Stimulated activated CD8-positive, alpha-beta memory T cell treated with anti-CD3 and anti-CD28 coated beads, Interleukin-15, amount 100 ng/mL, for 24 hours (primary cell): ENCODE data around the gene RELL2.
"Not testable (repeated sequence)": the region's sequence is repeated elsewhere in the genome, so short reads cannot be mapped to it uniquely, and the experiment has no call there.

Source experiments
- DNase-seq: peaks from one replicate; pipeline ENCODE4 v3.0.0-alpha.2; 2020; ENCODE audit warnings: low read depth

The RELL2 gene, protein sequence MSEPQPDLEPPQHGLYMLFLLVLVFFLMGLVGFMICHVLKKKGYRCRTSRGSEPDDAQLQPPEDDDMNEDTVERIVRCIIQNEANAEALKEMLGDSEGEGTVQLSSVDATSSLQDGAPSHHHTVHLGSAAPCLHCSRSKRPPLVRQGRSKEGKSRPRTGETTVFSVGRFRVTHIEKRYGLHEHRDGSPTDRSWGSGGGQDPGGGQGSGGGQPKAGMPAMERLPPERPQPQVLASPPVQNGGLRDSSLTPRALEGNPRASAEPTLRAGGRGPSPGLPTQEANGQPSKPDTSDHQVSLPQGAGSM

DNA sequence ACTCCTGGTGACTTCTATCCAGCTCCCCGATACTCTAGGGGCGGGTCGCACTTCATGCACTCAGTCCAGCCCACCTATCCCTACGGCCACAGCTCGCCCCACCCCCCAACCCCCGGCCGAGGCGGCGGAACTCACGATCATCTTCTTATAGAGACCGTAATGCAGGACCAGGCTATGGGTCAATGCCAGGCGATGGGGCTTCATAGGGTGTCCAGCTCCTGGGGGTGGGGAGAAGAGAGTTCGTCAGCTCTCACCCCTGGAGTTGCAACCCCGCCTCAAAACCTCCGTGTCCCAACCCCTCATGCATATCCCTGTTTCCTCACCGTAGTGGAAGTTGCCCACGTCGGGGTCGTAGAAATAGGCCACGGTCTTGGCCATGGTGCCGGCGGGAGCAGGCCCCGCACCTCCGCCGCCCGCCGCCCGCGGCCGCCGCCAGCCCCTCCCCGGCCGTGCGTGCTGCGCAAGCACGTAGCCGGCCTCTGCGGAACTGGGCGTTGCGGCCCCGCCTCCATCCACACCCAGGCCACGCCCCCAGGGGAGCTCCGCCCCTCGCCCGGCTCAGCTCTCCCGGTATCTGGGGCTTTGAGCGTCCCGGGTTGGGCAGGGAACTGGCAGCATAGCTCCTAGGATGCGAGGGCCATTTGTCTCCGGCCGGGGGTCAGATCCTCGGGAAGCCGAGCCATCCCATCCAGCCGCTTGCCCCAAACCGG lies at the start of gene RELL2, which contains the start of gene HDAC3:
Gene RELL2 (plus strand): TSS at position 585 of the 710 bp plus-strand sequence. CDS start 1,229 bp downstream, outside the sequence.
Gene HDAC3 (minus strand): TSS at position 437 of the 710 bp plus-strand sequence. CDS start 59 bp downstream, at position 378.
- peak; percentile 94 for DNase-seq

DNA sequence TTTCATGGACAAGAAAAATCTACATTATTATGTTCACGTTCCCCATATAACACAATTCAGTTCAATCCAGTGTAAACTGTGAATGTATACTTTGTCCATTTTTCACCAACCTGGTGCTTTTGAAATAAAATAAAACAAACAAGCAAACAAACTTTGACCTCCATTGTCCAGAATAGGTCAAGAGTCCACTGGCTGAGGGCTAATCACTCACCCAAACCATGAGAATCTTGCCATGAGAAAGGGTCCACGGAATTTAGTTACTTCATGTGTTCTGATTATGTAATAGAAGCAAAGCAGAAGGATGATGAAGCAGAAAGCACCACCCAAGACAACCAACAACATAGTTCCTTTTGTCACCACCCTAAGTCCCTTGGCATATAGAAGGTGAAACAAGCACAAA lies 46.7 kb upstream of the RELL2 start:
- no peak for DNase-seq

DNA sequence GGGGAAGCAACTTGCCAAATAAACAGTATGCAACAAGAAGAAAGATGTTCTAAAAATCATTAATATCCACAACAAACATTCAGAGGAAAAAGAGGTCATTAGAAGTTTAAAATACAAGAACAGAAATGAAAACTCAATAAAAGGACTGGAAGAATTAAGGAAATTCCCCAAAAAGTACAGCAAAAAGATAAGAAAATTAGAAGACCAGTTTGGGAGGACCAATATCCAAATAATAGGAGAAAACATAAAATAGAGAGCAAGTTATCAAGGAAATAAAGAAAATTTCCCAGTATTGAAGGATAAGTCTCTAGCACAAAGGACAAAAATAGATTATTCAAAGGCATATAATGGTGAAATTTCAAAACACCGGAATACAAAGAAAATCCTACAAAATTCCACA lies 39.9 kb upstream of the RELL2 start:
- DNase-seq, result no peak

DNA sequence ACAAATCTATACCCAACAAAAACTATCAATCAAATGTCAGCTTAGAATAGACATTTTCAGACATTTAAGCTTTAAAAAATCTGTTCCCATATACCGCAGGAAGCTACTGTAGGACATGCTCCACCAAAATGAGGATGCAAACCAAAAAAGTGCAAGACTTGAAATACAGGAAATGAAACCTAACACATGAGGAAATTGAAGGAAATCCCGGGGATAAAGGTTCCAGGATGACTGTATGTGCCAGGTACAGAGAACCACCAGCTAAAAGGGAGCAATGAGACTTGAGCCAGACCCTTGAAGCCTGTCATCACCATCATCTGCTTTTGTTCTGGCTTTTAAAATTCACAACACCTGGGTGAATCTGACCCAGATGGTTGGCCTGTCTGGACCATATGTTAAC lies 39.4 kb upstream of the RELL2 start:
- DNase-seq, result no peak

DNA sequence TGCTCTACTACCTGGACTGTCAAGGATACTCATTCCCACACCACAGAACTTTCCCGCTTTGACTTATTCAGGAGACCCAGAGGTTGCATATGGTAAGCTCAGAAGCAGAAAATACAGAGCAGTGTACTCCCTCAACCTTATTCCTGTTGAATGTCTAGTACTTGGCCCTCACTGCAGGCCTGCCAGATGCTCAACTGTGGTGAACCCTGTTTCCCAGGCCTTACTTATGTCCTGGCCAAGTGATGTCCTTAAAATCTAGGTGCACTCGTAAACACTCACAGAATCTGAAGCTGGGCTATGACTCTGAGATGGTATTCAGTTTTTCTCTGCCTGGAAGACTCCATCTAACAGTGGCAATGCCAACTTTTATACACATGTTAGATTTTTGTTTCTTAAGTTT lies 39.0 kb upstream of the RELL2 start:
- DNase-seq, result no peak

DNA sequence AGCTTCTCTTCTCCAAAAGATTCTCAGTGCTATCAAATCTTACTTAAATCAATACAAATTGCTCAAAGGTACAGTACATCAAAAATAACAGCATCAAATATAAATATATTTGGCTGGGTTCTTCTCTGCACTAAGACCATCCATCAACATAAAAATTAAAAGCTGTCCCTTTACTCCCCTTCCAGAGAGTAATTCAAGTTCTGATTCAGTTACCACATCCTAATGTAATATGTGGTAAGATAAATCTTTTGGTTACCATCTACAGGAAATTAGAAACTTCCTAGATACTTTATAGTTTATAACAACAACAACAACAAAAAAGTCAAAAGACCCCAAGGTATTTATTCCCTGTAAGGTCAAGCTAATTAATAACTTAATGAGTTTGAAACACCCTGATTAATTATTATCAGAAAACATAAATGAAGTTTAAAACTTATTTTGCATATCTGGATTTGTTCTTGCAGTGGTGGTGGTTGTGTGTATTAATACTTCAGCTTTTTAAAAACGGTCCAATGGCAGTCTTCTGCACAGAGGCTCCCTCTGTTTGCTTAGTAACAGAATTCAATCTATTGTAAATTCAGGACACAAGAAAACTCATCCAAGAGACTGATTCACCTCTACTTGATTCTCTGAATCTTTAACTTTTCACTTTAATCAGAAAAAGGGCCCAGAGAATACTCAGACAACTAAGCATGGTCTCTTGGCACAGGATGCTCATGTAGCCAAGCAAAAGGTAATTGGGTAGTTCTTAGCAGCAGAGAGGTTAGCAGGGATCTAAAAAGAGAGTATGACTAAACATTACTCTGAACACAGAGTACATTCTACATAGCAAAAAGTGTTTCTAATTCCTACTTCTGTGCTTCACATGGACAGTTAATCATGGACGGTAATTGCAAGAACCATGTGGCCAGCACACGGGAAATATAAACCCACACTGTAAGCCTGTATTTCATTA lies 38.1 kb upstream of the RELL2 start:
- no peak for DNase-seq

DNA sequence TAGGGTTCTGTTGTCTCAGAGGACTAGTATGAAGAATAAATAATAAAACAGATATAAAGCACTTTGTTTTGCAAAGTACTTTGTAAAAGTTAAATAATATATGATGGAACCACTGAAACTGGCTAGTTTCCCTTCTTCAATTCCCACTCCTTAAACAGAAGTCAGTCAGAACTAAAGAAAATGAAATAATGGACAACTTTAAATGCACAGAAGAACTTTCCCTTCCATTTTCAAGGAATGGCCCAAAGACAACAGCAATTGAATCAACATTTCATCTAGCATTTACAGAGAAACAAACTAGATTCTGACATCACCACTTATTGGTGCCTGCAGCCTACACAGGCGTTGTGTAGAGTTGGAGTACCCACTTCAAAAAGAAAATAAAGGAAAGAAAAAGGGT lies 34.2 kb upstream of the RELL2 start:
- DNase-seq, result no peak

DNA sequence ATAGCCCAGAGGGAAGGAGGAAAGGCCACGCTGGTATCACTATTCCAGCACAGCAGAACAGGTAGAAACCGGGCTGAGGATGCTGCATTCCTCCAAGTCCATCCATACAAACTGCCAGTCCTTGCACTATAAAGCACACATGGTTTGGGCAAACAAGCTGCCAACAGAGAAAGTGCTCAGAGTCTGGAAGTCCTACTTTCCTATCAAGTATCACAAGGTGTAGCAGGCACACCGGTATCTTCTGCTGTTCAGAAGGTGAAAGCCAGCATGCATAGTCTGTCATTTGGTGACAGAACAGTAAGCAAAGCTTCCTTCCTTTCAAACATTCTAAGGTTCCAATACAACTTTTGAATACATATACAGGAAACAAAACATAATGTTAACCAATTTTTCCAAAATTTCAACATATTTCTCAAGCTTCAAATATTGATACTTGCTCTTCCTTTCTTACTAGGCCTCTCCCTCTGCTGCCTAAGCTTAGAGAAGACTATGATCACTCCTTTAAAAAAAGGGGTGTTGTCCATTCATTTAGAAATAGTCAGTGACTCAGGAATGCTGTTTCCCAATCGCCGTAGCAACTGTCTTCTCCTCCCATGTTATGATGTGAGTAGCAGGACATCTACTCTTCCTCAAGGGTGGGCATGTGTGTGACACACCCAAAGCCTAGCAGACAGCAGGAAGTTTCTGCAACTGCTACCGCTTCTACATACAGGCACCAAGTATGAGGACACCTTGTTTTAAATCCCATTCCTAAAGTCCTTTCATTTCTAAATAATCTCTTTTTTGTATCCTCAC lies 32.7 kb upstream of the RELL2 start:
- DNase-seq, result no peak

DNA sequence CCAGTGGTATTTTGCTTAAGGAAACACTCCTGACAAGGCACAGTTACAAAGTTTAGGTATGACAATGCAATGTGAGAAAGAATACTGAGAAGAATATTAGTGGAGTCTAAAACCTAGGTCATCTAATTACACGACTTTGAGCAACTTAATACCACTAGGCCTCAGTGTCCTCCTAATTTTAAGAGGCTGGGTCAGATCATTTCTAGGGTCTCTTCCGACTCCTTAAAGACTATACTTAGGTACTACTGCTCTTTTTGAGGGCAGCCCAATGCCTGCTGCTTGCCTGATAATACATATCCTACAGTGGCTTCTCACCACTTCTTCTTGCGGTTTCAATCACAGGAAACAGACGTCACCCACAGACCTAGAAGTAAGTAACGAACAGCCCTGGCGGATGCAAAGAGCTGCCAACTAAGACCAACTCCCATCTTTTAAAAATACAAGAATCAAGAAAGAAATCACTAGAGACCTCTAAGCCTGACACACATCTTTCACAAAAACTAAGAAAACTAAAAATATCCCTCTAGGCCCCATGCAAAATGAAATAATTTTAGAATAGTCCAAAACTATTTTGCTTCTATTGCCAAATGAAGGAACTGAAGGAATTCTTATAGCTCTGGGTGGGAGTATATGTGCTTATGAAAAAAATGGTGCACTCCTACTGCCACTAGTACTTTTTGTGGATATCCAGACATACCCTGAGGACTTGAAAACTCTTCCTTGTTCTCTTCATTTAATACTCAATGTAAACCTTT lies 31.1 kb upstream of the RELL2 start:
- DNase-seq, result no peak

DNA sequence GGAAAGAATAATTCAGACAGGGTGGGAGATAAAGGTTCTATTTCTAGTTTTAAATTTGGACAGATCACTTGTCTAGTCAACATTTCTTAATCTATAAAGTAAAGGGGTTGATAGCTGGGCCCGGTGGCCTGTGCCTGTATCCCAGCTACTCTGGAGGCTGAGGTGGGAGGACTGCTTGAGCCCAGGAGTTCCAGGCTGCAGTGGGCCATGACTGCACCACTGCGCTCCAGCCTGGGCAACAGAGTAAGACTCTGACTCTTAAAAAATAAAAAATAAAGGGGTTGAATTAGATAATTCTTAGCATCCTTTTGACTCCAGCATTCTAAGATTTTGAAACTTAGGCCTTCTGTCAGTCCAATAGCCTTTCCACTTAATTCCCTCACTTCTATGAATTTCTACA lies 28.8 kb upstream of the RELL2 start:
- no peak for DNase-seq

DNA sequence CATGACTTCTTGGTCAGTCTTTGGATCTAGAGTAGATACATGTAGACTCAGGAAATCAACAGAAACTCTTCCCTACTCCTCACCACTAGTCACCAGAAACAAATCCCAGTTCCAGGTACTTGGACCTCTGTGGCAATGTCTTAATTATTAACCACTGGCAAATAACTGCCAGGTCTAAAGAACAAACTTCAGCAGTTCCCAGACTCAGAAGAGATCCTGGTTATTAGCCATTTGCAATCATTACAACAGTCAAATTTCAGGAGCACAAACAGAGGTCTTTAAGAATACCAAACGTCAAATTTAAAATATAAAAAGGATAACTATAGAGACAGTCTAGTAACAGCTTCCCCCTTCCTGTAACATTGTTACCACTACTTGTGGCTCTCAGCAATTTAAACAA lies 28.2 kb upstream of the RELL2 start:
- no peak for DNase-seq

DNA sequence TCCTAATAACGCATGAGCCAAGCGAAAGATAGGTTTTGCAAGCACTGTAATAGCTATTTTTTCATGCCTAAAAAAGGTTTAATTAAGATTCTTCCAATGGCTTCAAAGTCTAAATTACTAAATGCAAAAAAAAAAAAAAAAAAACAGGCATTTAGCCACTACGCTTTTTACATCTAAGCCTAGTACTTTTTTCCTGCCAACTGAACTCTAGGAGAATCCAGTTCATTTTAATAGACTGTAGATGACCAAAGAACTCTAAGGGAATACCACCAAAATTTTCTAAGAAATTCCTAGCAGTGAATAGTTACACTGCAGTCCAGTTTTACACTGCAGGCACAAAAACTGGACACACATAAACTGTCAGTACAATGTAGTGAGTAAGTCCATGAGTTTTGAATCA lies 27.8 kb upstream of the RELL2 start:
- DNase-seq, result no peak

DNA sequence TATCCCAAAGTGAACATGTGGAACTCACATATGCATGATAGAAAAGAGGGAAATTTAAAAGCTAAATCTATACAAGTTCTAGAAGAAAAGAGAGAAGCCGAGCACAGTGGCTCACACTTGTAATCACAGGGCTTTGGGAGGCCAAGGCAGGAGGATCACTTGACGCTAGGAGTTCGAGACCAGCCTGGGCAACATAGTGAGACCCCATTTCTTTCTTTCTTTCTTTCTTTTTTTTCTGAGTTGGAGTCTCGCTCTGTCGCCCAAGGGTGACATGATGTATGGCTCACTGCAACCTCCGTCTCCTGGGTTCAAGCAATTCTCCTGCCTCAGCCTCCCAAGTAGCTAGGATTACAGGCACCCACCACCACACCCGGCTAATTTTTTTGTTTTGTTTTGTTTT lies 26.9 kb upstream of the RELL2 start:
- DNase-seq, result not testable (repeated sequence)

DNA sequence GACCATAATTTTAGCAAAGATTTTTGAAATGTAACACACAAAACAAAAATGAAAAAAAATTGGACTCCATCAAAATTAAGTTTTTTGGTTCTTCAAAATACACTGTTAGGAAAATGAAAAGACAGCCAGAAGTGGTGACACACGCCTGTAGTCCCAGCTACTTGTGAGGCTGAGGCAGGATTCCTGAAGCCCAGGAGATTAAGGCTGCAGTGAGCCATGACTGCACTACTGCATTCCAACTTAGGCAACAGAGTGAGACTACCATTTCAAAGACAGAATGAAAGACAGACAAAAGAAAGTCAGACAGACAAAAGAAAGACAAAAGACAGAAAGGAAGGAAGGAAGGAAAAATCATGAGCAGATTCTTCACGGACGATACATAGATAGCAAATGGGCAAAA lies 25.5 kb upstream of the RELL2 start:
- no peak for DNase-seq

DNA sequence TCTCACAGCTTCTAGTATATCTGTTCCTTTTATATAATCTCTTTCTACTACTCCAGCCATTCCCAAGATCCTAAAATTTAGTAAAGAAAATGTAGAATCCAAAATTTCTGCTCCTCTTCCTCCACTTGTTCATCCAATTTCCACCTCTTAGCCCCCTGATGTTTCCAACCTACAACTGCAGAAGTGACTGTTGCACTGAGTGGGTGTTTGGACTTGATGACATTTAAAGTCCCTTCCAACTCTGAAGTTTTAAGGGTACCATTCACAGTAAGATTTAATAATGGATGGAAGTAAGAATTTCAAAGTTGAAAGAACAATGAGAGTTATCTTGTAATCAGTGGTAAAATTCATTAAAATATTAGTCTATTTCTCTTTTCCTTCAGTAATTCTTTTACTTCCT lies 23.5 kb upstream of the RELL2 start:
- no peak for DNase-seq

DNA sequence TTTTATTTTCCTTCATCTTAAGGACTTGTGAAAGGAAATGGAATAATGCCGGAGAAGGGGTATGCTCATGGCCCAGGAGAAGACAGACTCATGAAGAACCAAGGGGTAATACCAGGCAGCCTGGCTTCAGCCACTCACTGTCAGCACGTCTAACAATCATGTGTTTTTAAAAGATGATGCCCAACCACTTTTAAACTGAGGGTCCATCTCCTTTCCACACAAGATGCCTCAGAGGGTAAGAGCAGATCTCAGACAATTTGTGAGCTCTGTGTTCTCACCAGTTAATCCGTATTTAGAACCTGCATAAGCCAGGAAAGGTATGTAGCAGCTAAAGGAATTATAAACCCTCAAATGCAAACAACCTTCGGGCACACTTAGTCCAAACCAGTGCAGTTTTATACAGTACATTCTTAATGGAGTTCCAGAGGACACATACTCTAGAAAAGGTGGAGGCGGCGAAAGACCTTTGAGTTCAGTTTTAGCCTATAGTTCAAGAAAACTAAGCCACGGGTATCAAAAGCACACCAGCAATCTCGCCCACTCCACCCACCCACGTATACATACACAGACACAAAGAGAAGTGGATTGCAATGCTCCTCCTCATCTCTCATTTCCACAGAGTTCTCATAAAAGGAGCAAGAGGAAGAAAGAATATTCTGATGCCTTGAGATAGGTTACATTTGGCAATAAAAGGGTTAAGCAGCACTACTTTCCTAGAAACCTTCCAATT lies 20.6 kb upstream of the RELL2 start:
- no peak for DNase-seq

DNA sequence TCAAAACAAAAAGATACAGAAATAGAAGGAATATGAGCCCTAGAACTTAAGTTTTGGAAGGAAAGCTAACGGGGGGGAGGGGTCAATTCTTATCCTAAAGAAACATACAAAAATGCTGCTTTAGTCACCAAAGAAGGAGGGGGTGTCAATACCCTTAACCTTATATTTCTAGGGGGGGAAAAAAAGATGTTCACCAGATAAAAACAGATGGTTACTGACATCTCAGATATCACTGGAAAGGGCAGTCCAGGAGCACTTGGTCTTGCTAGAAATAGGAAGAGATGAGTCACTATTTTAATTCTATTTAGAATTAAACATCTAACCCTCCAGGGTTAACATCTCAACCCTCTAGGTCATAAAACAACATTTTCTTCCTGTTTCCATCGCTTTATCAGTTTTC lies 19.7 kb upstream of the RELL2 start:
- DNase-seq, result no peak

DNA sequence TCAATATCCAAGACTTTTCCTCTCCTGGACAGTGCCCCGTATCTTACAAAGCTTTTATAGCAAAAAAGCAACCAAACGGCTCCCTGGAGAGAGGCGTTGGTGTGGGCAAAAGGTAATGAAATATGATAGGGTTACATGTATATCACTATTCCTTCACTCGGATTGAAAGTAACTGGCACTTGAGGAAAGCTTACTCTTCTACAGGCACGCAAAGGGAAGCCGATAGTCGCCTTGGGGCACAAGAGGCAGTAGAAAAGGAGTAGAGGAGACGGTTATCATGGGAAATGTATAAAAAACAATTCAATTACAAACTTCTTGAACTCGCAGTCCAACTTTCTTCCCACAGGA lies 19.1 kb upstream of the RELL2 start:
- no peak for DNase-seq

DNA sequence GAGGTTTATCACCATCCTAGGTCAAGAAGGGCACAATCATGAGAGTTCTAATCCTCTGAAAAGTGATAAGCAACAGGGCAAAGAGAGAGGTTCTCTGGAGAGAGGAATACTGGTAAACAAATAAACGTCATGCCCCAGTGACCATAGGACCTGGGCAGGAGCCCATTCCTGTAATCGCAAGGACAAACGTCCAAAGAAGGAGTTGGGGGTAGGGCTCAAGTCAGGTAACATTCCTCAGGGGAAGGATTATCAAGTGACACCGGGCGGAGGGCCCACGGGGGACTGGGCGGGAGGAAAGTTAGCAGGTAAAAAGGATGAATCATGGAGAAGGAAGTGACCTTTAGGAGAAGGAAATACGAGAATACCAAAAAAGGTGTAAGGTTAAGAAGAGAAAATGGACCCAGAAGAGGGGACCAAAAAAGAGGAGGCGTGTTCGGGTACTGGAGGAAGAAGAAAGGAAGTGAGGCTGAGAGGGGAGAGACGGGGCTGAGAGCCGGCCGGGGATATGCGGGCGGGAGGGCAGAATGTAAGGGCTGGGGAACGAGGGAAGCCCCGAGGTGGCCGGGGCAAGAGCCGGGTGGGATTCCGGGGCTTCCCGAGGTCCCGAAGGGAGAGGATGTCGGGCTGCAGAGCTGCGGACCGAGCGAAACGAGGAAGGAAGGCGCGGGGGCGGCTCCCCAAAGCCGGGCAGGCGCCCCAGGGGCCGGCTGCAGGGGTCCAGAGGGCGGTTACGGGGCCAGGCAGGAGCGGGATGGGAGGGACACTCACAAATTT lies 18.6 kb upstream of the RELL2 start:
- DNase-seq, result no peak
